Glutamatergic neuron (in vitro differentiated cells): Measurements from ENCODE around the gene MCTS1. TPM values are rescaled to one million over a fixed set of nuclear protein-coding genes. Genes with fewer than 3 reads are reported as not detected.
A peak's percentile ranks its signal among the peaks of the same experiment; 100 is the strongest.

Source experiments
- DNase-seq: peaks from one replicate; pipeline ENCODE4 v3.0.0; 2022
- H3K27ac Mint-ChIP-seq: one replicate; pipeline ENCODE4 v1.8.0; 2020; ENCODE audit warnings: mild to moderate bottlenecking, mixed read lengths, inconsistent platforms; ENCODE audit not compliant: unreplicated experiment
- H3K27me3 Mint-ChIP-seq: one replicate; pipeline ENCODE4 v1.8.0; 2020; ENCODE audit warnings: mild to moderate bottlenecking, moderate library complexity, mixed read lengths, inconsistent platforms; ENCODE audit not compliant: unreplicated experiment
- H3K36me3 Mint-ChIP-seq: one replicate; pipeline ENCODE4 v1.8.0; 2020; ENCODE audit warnings: mild to moderate bottlenecking, mixed read lengths, inconsistent platforms; ENCODE audit not compliant: unreplicated experiment
- H3K4me1 Mint-ChIP-seq: one replicate; pipeline ENCODE4 v1.8.0; 2020; ENCODE audit warnings: mild to moderate bottlenecking, low read depth, mixed read lengths, inconsistent platforms; ENCODE audit not compliant: unreplicated experiment
- H3K4me3 Mint-ChIP-seq: one replicate; pipeline ENCODE4 v1.8.0; 2020; ENCODE audit warnings: mild to moderate bottlenecking, mixed read lengths, inconsistent platforms; ENCODE audit not compliant: unreplicated experiment
- H3K9me3 Mint-ChIP-seq: one replicate; pipeline ENCODE4 v1.8.0; 2020; ENCODE audit warnings: mild to moderate bottlenecking, moderate library complexity, mixed read lengths, inconsistent platforms; ENCODE audit not compliant: unreplicated experiment
- CTCF ChIP-seq: fragments of 200-600 bp; sonication (generic); IDR thresholded peaks from one replicate; pipeline ENCODE4 v1.5.0; 2021; ENCODE audit not compliant: partially characterized antibody, unreplicated experiment
- total RNA-seq: library from RNA; stranded (reverse); fragmentation: NEBNext Ultra II Directional; extraction: Animal tissue kit (Norgen Biotek cat#: 25700); gene quantifications from one replicate; pipeline ENCODE4 v1.2.1, GENCODE V29; 2021; ENCODE audit not compliant: unreplicated experiment

The MCTS1 gene
- total RNA-seq, 1 donor from 2014 or later: 54.9 TPM

- peaks cover 3% of the 10 kb centered on the region for H3K4me1 Mint-ChIP-seq
- no peak for TF ChIP-seq CTCF
- H3K36me3 Mint-ChIP-seq: no peaks in the 10 kb centered on the region
- H3K4me3 Mint-ChIP-seq: peak within 1 kb of the TSS; percentile 94
- no peaks in the 10 kb centered on the region for H3K27me3 Mint-ChIP-seq
- no peaks in the 10 kb centered on the region for H3K9me3 Mint-ChIP-seq
- DNase-seq: peak; percentile 85
- H3K27ac Mint-ChIP-seq: peak within 1 kb of the TSS; percentile 96
These were observed 42.9 kb upstream of the MCTS1 start, which contains the start of gene CUL4B for GRCh38 chrX:120560842-120561633. TSS of gene CUL4B (minus strand) at chrX:120560962. CDS start at chrX:120560638, 324 bp downstream.

GRCh38 chrX:120561634-120562568 is 42.0 kb upstream of the MCTS1 start:
- TF ChIP-seq CTCF: no peak
- H3K4me1 Mint-ChIP-seq: peaks cover 3% of the 10 kb centered on the region

GRCh38 chrX:120562569-120562926 is 41.4 kb upstream of the MCTS1 start:
- no peaks in the 10 kb centered on the region for H3K36me3 Mint-ChIP-seq
- no peaks in the 10 kb centered on the region for H3K9me3 Mint-ChIP-seq
- H3K4me3 Mint-ChIP-seq: peak overlapping the region; percentile 31
- TF ChIP-seq CTCF: no peak
- H3K27ac Mint-ChIP-seq: no peak overlapping the region
- DNase-seq: no peak
- H3K4me1 Mint-ChIP-seq: peaks cover 3% of the 10 kb centered on the region
- H3K27me3 Mint-ChIP-seq: no peaks in the 10 kb centered on the region

More at GRCh38 chrX:120561634-120562568, 42.0 kb upstream of the MCTS1 start:
- H3K27me3 Mint-ChIP-seq: no peaks in the 10 kb centered on the region
- peak overlapping the region; percentile 77 for H3K27ac Mint-ChIP-seq
- peak overlapping the region; percentile 94 for H3K4me3 Mint-ChIP-seq
- no peak for DNase-seq
- H3K9me3 Mint-ChIP-seq: no peaks in the 10 kb centered on the region
- no peaks in the 10 kb centered on the region for H3K36me3 Mint-ChIP-seq

GRCh38 chrX:120564925-120565324 is 39.0 kb upstream of the MCTS1 start:
- no peak for TF ChIP-seq CTCF
- no peak for DNase-seq
- no peaks in the 10 kb centered on the region for H3K4me1 Mint-ChIP-seq
- peaks cover 3% of the 10 kb centered on the region for H3K27me3 Mint-ChIP-seq
- no peaks in the 10 kb centered on the region for H3K36me3 Mint-ChIP-seq
- no peak overlapping the region for H3K4me3 Mint-ChIP-seq
- no peaks in the 10 kb centered on the region for H3K9me3 Mint-ChIP-seq
- H3K27ac Mint-ChIP-seq: no peak overlapping the region
